Smooth muscle cell of the brain vasculature (primary cell): ENCODE results near the gene SLC26A8.

Experiments
- DNase-seq: peaks from one replicate; pipeline ENCODE4 v3.0.0-alpha.2; 2012; ENCODE audit warnings: low read depth, low spot score

Gene SLC26A8, protein sequence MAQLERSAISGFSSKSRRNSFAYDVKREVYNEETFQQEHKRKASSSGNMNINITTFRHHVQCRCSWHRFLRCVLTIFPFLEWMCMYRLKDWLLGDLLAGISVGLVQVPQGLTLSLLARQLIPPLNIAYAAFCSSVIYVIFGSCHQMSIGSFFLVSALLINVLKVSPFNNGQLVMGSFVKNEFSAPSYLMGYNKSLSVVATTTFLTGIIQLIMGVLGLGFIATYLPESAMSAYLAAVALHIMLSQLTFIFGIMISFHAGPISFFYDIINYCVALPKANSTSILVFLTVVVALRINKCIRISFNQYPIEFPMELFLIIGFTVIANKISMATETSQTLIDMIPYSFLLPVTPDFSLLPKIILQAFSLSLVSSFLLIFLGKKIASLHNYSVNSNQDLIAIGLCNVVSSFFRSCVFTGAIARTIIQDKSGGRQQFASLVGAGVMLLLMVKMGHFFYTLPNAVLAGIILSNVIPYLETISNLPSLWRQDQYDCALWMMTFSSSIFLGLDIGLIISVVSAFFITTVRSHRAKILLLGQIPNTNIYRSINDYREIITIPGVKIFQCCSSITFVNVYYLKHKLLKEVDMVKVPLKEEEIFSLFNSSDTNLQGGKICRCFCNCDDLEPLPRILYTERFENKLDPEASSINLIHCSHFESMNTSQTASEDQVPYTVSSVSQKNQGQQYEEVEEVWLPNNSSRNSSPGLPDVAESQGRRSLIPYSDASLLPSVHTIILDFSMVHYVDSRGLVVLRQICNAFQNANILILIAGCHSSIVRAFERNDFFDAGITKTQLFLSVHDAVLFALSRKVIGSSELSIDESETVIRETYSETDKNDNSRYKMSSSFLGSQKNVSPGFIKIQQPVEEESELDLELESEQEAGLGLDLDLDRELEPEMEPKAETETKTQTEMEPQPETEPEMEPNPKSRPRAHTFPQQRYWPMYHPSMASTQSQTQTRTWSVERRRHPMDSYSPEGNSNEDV

DNA sequence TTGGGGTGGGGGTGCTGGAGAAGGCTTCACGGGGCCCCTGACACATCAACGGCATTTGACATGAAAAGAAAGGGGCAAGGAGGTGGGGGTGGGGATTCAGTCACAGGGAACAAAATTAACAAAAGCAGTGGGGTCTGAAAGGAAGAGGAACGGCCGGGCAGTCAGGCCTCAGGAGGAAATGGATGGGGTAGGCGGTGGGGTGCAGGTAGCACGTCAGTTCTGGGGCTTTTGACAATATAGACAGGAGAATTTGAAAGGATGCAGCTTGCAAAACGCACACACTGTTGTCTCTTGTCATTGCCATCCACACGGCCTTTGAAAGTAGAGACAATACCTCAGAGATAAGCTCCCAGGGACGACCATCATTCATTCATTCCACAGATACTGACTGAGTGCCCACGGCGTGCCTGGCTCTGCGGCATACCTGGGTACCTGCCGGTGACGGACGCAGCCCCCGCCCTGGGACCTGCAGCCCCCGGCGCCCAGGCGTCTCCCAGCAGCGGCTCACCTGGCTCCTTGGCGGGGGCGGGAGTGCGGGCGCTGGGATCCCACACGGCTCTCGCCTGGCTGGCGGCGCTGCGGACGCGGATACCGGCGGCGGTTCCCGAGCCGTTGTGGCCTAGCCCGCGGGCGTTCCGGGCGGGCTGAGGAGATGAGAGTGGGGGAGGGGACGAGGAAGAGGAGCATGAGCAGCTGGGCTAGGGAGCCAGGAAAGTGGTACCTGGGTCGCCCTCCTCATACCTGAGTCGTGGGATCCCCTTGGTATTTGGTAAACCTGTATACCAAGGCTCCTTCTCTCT lies at the start of gene SLC26A8:
SLC26A8 (minus strand) TSS at position 646 of the 800 bp plus-strand sequence. CDS start 4,934 bp downstream, outside the sequence.
- no peak for DNase-seq

DNA sequence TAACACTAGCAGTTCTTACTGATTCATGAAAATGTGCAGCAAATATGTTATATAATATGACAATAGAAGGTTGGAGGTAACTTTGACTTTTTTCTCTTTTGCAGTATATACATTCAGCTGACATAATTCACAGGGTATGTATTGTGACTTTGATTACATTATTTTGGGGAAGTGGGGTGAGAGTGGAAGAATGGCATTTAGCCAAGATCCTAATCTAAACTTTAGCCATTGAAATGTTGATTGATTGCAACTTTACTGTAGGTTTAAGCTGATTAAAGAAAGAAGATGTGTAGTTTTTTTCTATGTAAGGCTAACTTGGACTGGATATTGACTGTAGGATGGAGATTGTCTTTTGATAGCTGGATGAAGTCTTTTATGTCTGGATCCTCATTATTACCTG lies 49.1 kb upstream of the SLC26A8 start:
- DNase-seq: no peak

DNA sequence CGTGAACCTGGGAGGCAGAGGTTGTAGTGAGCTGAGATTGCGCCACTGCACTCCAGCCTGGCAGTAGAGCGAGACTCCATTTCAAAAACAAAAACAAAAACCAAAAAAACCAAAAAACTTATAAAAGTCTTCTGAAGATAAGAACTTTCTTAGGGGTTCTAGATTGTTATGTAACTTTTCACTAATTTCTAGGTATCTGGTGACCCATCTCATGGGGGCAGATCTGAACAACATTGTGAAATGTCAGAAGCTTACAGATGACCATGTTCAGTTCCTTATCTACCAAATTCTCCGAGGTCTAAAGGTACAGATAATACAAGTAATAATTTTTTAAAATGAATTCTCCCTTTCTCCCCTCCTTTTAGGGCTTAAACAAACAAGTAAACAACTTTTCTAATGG lies 48.2 kb upstream of the SLC26A8 start:
- DNase-seq: no peak

DNA sequence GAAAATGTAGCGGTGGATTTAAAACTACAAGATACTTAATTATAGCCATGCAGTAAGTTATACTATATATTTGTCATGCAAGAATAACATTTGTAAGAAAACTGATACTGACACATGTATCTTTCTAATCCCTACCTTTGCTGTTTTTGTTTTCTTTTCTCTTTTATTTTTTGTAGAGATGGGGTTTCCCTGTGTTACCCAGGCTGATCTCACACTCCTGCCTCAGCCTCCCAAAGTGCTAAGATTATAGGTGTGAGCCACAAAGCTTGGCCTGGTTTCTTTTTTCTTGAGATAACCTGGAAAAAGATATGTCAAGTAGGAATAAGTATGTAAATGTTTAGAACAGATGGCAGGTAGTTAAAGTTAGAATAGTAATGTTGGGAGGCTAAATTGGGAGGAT lies 47.3 kb upstream of the SLC26A8 start:
- DNase-seq: no peak

DNA sequence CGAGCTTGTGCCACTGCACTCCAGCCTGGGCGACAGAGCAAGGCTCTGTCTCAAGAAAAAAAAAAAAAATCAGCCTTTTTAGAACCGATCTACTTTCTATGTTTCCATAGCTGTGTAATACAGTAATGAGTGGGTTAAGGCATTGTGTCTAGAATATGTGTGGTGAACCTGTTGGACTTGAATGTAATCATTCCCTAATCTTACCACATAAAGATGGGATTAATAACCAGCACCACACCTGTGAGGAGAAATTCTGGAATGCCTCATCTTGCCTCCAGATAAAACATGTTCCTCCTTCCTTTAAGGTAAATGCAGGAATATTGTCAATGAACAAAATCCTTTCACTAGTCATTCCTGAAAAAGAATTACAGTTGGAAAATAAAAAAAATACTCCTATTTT lies 46.8 kb upstream of the SLC26A8 start:
- DNase-seq: no peak

DNA sequence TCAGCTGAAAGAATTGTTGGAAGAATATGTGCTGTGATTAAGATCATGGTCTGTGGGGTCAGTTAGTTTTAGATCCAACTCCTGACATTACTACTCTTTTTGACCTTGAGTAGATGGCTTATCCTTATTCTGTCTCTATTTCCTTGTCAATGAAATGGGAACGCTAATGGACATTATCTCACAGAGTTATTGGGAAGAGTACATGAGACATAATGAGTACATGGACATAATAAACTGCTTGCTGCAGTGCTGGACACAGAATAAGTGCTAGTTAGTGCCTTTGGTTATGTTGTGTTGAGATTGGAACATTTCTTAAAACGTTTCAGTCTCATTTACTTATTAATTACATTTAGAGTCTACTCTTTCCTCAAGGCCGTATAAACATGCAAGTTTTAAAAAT lies 45.8 kb upstream of the SLC26A8 start:
- no peak for DNase-seq

DNA sequence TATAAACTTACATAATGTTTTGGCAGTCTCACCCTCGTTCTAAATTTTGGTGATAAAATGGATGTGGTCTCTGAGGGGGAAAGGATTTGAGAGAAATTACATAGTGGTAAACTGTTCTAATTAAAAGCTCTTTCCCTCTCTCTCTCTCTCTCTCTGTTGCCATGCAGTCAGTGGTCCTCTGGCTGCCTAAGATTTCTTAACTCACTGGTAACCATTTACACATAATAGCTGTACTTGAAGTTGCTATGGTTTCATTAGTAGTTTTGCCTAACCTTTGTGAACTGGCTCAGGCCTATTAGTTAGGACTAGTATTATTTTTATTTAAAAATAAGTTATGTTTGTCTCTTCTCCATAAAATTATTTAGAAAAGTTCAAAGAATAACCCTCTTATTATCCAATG lies 45.1 kb upstream of the SLC26A8 start:
- no peak for DNase-seq

DNA sequence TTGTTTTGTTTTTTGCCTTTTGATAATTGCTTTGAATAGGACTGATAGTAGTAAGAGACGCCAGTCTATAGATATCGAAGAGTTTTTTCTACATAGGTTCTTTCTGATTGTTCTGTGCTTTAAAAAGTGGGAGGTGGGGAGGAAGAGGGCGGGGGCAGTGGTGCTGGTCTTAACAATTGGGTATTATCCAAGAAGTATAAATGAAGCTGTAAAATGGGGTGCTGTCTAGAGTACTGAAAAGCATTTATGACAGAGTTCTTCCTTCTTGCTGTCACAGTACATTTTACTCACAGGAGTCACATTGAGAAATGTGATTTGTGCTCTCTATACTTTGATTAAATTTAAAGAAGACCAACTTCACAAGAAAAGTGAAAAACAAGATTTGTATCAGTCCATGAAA lies 44.1 kb upstream of the SLC26A8 start:
- no peak for DNase-seq

DNA sequence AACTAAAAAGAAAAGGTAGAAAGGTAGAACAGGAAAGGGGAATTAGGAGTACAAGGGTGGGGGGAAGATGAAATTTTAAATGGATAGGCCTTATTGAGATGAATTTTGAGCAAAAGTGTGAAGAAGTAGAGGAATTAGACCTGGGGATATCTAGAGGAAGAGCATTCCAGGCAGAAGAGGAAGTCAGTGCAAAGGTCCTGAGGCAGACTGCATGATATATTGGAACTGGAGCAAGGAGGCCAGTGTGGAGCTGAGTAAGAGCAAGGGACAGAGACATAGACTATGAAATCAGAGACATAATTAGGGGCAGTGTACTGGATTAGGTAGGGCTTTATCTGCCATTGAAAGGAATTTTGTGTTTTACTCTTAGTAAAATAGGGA lies 43.6 kb upstream of the SLC26A8 start:
- DNase-seq: no peak

DNA sequence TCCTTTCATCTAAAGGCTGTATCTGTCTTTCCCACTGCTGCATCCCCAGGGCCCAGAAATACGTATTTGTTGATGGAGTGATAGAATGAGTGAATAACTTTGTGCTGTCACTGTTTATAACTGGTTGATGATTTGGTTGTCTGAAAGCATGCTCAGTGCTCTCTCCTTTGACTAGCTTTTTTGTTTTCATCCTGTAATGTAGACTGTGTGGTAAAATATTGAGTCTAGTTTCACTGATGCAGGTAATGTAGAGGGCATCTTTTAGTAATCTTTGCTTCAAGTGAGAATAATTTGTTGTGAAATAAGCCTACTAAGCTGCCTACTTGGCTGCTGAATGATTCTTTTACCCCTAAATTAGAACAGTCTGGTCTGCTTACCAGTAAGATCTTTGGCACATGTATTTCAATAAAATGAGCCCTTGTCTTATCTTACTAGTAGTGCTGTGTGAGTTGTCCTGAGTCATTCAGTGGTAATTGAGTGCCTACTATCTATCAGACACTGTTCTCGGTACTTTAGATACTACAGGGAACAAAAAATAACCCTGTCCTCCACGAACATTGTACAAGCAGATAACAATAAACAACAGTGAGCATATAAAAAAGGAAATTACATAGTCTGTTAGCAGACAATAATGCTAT lies 43.1 kb upstream of the SLC26A8 start:
- DNase-seq: no peak

DNA sequence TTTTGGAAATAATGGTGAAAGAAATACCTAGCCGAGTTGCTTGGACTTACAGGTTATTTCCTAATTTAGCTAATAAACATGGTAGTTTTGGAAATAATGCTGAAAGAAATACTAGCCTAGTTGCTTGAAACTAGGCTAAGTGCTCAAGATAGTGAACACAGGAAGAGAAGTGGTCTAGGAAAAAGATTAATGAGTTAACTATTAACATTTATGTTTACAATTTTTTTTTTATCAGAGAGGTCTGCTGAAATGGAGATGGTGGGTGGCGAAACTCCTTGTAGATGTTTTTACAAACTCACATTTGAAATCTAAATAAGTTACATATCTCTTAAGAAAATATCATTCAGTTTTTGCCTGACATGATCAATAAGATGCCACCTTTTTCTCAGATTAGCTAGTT lies 42.4 kb upstream of the SLC26A8 start:
- no peak for DNase-seq

DNA sequence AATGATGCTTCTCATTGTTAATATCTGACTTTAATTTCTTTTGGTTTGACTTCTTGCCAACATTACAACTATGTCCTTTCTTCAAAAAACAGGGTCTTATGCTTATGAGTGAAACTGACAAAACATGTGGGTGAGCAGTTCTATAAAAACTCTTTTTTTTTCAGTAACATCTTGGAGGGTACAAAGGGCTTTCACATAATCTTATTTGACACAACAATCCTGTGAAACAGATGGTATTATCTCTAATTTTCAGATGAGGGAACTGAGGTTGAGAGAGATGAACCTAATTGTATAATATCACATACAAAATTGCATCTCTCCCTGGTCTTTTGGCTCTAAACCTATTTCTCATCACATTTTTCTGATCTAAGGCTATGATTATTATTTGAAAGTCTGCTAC lies 41.5 kb upstream of the SLC26A8 start:
- DNase-seq: no peak

DNA sequence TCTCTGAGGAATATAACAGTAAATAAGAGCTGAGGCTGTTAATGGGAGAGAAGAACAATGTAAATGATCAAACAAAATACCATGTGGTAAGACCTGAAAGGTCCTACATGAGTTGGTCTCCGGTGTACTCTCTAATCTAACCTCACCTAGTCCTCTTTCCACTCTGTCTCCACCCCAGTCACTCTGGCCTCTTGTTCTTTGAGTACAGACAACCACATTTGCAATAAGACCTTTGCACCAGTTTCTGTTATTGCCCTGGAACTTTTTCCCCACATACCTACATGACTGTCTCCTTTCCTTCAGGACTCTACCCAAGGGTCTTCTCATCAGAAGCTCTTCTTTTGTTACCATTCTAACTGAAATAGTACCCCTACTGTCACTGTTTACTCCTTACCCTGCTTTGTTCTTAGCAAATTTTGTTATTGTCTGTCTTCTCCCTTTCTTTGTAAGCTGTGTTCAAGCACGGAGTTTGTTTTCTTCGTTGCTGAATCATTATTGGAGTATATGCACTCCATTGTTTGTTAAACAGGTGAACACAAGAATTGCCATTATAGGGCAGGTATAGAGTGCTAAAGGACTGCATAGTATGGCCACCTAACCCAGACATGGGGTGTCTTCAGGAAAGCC lies 40.4 kb upstream of the SLC26A8 start:
- DNase-seq: no peak

DNA sequence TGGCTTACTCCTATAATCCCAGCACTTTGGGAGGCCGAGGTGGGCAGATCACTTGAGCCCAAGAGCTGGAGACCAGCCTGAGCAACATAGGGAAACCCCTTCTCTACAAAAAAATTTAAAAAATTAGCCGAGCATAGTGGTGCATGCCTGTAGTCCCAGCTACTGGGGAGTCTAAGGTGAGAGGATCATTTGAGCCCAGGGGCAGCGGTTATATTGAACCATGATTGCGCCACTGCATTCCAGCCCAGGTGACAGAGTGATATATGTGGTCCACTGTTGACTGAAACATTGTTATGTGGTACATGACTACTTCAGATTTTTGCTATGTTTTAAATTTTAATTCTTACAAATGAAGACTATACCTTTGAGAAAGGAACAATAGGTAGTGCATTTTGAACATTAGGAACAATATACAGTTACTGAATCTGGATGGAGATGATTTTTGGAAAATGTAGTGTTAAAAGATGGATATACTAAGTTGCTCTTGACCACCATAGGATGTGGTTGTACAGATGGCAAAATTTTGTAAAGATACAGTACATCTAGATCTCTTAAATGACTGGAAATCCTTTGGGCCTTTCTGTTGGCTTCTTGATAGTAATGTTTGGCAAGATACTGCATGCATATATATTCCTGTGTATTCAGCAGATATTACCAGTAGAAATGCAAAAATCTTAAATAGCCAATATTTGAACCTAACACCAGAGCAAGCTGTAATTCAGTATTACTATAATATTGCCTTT lies 39.0 kb upstream of the SLC26A8 start:
- no peak for DNase-seq

DNA sequence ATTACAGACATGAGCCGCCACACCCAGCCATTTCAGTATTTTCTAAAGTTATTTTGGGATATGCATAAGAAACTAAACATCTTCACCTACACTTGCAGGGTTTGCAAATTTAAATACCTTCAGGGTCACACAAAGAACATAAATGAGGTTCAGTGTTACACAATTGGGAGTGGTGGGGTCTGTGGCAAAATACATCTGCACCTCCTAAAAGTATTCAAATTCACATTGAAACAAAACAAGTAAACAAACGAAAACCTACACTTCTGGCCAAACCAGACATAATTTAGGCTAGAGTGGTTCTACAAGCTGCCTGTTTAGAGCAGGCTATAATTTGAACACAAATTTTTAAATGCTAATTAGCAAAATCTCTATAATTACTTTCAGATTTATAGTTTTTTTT lies 37.8 kb upstream of the SLC26A8 start:
- DNase-seq: no peak

DNA sequence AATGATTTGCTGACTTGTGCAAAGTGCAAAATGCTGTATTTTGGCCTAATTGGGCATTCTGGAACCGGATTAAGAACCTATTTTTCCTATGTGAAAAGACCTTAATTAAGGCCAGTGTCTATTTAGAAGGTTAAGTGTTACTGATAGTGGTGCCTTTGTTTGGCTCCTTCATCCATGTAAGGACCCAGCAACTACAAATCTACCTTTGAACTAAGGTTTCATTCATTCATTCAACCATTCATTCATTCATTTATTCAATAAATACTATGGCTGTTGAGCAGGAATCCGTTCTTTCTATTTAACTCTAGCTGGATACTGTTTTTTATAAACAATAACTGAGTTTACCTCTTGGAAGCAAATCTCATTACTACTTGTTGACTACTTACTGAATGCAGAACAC lies 36.8 kb upstream of the SLC26A8 start:
- no peak for DNase-seq

DNA sequence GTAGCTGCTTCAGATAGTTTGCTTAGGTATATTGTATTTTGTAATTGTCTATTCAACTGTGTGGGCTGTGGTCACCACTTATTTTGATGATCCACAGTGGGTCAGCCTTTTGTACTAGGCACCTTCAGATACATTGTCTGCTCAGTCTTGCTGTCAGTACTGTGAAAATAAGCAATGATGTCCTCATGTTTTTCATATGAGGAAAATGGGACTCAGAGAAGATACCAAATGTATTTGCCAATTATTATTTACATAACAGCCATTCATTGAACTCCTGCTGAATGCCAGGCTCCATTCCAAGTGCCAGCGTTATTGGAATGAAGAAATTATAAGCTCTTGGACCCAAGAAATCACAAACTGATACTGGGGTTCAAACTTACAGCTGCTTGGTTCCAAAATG lies 31.7 kb upstream of the SLC26A8 start:
- DNase-seq: no peak

DNA sequence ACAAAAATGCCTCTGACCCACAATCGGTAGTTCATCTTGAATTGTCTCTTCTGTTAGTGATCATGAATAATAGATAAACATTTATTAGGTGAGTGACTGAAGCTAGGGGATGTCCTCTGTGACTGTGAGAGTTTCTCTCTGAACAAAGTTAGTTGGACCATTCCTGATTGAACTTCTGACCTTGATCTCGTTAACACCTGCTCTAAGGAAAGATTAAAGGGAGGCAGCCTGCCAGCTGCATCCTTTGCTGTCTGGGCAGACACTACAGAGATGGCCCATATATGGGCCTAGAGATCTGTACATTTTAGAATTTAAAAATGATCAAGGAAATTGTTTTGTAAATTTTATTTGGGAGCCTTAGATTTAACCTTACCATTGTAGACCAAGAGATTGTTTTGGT lies 30.5 kb upstream of the SLC26A8 start:
- no peak for DNase-seq

DNA sequence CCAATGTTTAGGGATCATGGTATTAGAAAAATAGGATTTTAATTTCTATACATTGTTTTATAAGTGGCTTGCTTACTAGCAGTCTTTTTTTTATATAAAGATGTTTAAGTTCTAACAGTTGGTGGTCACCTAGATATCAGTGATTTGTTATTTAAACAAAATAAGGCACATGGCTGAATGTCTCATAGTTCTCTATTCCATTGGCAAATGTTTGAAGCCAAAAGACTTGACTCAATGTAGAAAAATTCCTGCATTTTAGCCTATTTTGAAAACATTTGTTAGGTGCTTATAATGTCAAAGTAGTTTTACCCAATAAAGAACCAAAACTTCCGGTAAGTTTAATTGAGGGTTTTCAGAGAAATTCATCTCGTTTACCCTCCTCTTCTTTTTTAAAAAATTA lies 30.0 kb upstream of the SLC26A8 start:
- no peak for DNase-seq

DNA sequence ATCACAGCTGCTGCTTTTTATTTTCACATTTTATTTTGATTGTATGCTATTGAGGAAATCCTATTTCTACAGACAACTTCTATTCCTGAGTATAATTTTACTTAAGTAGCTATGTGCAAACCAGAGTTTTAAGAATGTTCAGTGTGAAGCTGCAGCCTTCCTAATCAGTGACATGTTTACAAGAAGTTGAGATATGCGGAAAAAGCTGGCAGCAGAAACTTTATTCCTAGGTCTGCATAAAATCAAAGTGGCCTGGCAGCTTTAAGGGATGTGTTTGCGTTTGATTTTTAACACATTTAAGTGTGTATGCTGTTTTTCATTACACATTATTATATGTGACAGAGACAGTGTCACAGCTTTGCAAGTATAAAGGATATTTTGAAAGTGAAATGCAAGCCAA lies 29.4 kb upstream of the SLC26A8 start:
- no peak for DNase-seq
